ENCODE measurements around the gene MYEF2. TPM values are rescaled to one million over a fixed set of nuclear protein-coding genes. Genes with fewer than 3 reads are reported as not detected.

The MYEF2 gene
- total RNA-seq, 1 experiment from 2014 or later: 112 TPM

DNA sequence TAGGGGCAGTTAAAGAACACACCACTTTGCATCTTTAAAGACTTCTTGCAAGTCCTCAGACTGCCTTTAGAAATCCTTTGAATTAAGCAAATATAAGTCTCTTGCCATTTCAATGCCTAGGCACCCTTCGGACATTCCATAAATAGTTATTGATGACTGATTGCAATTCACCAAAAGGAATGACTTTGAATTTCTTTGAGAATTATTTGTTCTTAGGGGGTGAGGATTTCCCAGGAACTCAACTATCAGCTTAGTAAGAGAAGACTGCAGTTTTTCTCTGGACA is 495 bp upstream of the MYEF2 start:
- no TSS peak for BruUV-seq (replicated peaks)
- H3K27ac ChIP-seq (ENCODE audit: low read depth, low read length, poor library complexity, severe bottlenecking): peak overlapping the region; percentile 93
- peaks cover 11% of the 10 kb centered on the region for H3K4me1 ChIP-seq (ENCODE audit: insufficient read depth, low read length, poor library complexity, severe bottlenecking)
- peaks cover 5% of the 10 kb centered on the region for H3K27me3 ChIP-seq (replicated peaks; ENCODE audit: insufficient read depth, low read depth, low read length, poor library complexity)
- ChIA-PET POLR2A (ENCODE audit: low non-redundant PET) (no interaction called here), CTCF (no interaction called here)
- peak overlapping the region; percentile 74 for H3K4me3 ChIP-seq (ENCODE audit: low read depth, low read length, poor library complexity, severe bottlenecking)
- TF ChIP-seq EZH2 (IDR thresholded peaks at IDR 0.05; ENCODE audit: borderline replicate concordance, low read depth, low read length, poor library complexity, severe bottlenecking): no peak
- no peak for TF ChIP-seq CTCF (conservative IDR thresholded peaks at IDR 0.05; ENCODE audit: low read depth, low read length)
- intact Hi-C loops (cut with micrococcal nuclease; ENCODE audit: unreplicated experiment): no loop called here
- peaks cover 6% of the 10 kb centered on the region for H3K9me3 ChIP-seq (ENCODE audit: low read depth, low read length, poor library complexity, severe bottlenecking)
- no peaks in the 10 kb centered on the region for H3K36me3 ChIP-seq (ENCODE audit: insufficient read depth, low read length, poor library complexity, severe bottlenecking)
- no peak for DNase-seq (ENCODE audit: low spot score)

- Histone ChIP-seq H3K4me1 (ENCODE audit: insufficient read depth, low read length, poor library complexity, severe bottlenecking) (peaks cover 11% of the 10 kb centered on the region), H3K36me3 (ENCODE audit: insufficient read depth, low read length, poor library complexity, severe bottlenecking) (no peaks in the 10 kb centered on the region), H3K27ac (ENCODE audit: low read depth, low read length, poor library complexity, severe bottlenecking) (peak overlapping the region; percentile 93), H3K4me3 (ENCODE audit: low read depth, low read length, poor library complexity, severe bottlenecking) (peak overlapping the region; percentile 74), H3K27me3 (replicated peaks; ENCODE audit: insufficient read depth, low read depth, low read length, poor library complexity) (no peaks in the 10 kb centered on the region), H3K9me3 (ENCODE audit: low read depth, low read length, poor library complexity, severe bottlenecking) (peaks cover 18% of the 10 kb centered on the region)
- ChIA-PET CTCF (interaction anchor here (0.6 kb wide), 1 partner anchor 168 kb away, joined by 3 read pairs; no protein-coding TSS in a partner anchor), POLR2A (ENCODE audit: low non-redundant PET) (interaction anchor here (0.6 kb wide), 1 partner anchor 146 kb away, joined by 3 read pairs; no protein-coding TSS in a partner anchor)
- TF ChIP-seq CTCF (conservative IDR thresholded peaks at IDR 0.05; ENCODE audit: low read depth, low read length): no peak
- no peak for TF ChIP-seq EZH2 (IDR thresholded peaks at IDR 0.05; ENCODE audit: borderline replicate concordance, low read depth, low read length, poor library complexity, severe bottlenecking)
- DNase-seq (ENCODE audit: low spot score): peak; percentile 69
- BruUV-seq (replicated peaks): no TSS peak
- intact Hi-C loops (cut with micrococcal nuclease; ENCODE audit: unreplicated experiment): no loop called here
Observed at GRCh38 chr15:48177383-48177765, 721 bp downstream of the MYEF2 start.

GRCh38 chr15:48176957-48177356 is 1.1 kb downstream of the MYEF2 start:
- ChIA-PET CTCF (no interaction called here), POLR2A (ENCODE audit: low non-redundant PET) (no interaction called here)
- Histone ChIP-seq H3K27ac (ENCODE audit: low read depth, low read length, poor library complexity, severe bottlenecking) (peak overlapping the region; percentile 93), H3K36me3 (ENCODE audit: insufficient read depth, low read length, poor library complexity, severe bottlenecking) (no peaks in the 10 kb centered on the region), H3K4me1 (ENCODE audit: insufficient read depth, low read length, poor library complexity, severe bottlenecking) (peaks cover 11% of the 10 kb centered on the region), H3K27me3 (replicated peaks; ENCODE audit: insufficient read depth, low read depth, low read length, poor library complexity) (no peaks in the 10 kb centered on the region), H3K9me3 (ENCODE audit: low read depth, low read length, poor library complexity, severe bottlenecking) (peaks cover 22% of the 10 kb centered on the region), H3K4me3 (ENCODE audit: low read depth, low read length, poor library complexity, severe bottlenecking) (peak overlapping the region; percentile 74)
- TSS peak; percentile 57 for BruUV-seq (replicated peaks)
- TF ChIP-seq CTCF (conservative IDR thresholded peaks at IDR 0.05; ENCODE audit: low read depth, low read length) (no peak), EZH2 (IDR thresholded peaks at IDR 0.05; ENCODE audit: borderline replicate concordance, low read depth, low read length, poor library complexity, severe bottlenecking) (no peak)
- intact Hi-C loops (cut with micrococcal nuclease; ENCODE audit: unreplicated experiment): no loop called here
- no peak for DNase-seq (ENCODE audit: low spot score)
